NB4 (cell line): Measurements from ENCODE around the gene GPR55.

Experiments
- CTCF ChIP-seq: IDR thresholded peaks from one replicate; pipeline ENCODE4 v1.5.1; 2012; ENCODE audit warnings: low read depth, low read length
- MAX ChIP-seq: IDR thresholded peaks from 2 replicates; pipeline ENCODE4 v1.6.1; 2011; ENCODE audit warnings: low read depth, low read length
- MYC ChIP-seq: IDR thresholded peaks from 2 replicates; pipeline ENCODE4 v1.6.1; 2011; ENCODE audit warnings: low read depth, low read length
- POLR2A ChIP-seq: IDR thresholded peaks from 2 replicates; pipeline ENCODE4 v1.6.1; 2011; ENCODE audit warnings: mild to moderate bottlenecking; ENCODE audit not compliant: insufficient read length; ENCODE audit errors: extremely low read depth

GRCh38 chr2:230872968-230873660, 51.9 kb downstream of the GPR55 start:
- TF ChIP-seq CTCF (no peak), POLR2A (no peak), MYC (no peak), MAX (no peak)
